HepG2 (cell line): ENCODE results near the gene KANSL3. TPM values are rescaled to one million over a fixed set of nuclear protein-coding genes. Genes with fewer than 3 reads are reported as not detected.

Experiments
- ATAC-seq: fragments of 200-7000 bp; cut with Tn5 transposase; 3 replicates; pipeline ENCODE4 v1.9.1; 2020; ENCODE audit warnings: mild to moderate bottlenecking, moderate library complexity
- BruUV-seq: library from RNA; stranded (reverse); fragments of 400-500 nt; replicated peaks from 2 replicates; lab custom pipeline; 2021; lab: Mats Ljungman, UMichigan
- CTCF ChIA-PET: fragments of 300-600 bp; formaldehyde crosslinking; extraction: SDS; loops from one replicate; lab custom pipeline; 2021; ENCODE audit warnings: low total read pairs, inconsistent platforms, low intra/inter-chr PET ratio; lab: Yijun Ruan, JAX
- POLR2A ChIA-PET: fragments of 350-600 bp; sonication (Branson Sonifier 250); formaldehyde crosslinking; loops from one replicate; lab custom pipeline; 2020; ENCODE audit warnings: antibody characterized with exemption, inconsistent platforms; lab: Yijun Ruan, JAX
- DNase-seq: peaks from one replicate; pipeline ENCODE4 v3.0.0-alpha.2; 2015; ENCODE audit warnings: low spot score
- FAIRE-seq: peaks from 3 replicates; lab custom pipeline; 2011; peaks lifted over from hg19 to GRCh38; lab: Jason Lieb, UNC
- H2AFZ ChIP-seq: one replicate; pipeline ENCODE4 v1.6.1; 2011; ENCODE audit warnings: low read length, inconsistent platforms
- H3K27ac ChIP-seq: fragments of 300-600 bp; 3 replicates; pipeline ENCODE4 v1.8.0; 2011; ENCODE audit warnings: mixed run types, mild to moderate bottlenecking, mixed read lengths, low read length, inconsistent platforms; ENCODE audit not compliant: insufficient read depth; ENCODE audit errors: extremely low read length
- H3K27me3 ChIP-seq, 2 experiments: fragments of 200-600 bp in 1 of 2; 2 replicates in 1 of 2; 3 replicates in 1 of 2; pipeline versions ENCODE4 v1.6.0 to v1.8.0; 2011; ENCODE audit warnings: low read length in 2 of 2, mild to moderate bottlenecking in 2 of 2, moderate library complexity in 2 of 2, inconsistent platforms in 1 of 2; ENCODE audit not compliant: insufficient read depth in 2 of 2, control insufficient read depth in 1 of 2
- H3K36me3 ChIP-seq, 2 experiments: fragments of 200-600 bp in 1 of 2; replicated peaks in 1 of 2; 2 replicates in 1 of 2; 3 replicates in 1 of 2; pipeline versions ENCODE4 v1.5.1 to v1.8.0; 2011; ENCODE audit warnings: low read length in 2 of 2, inconsistent platforms in 1 of 2; ENCODE audit not compliant: insufficient read depth in 2 of 2, control insufficient read depth in 1 of 2
- H3K4me1 ChIP-seq: 2 replicates; pipeline ENCODE4 v1.5.1; 2012; ENCODE audit warnings: low read length, inconsistent platforms; ENCODE audit not compliant: insufficient read depth
- H3K4me2 ChIP-seq: 2 replicates; pipeline ENCODE4 v1.6.0; 2011; ENCODE audit warnings: low read depth, low read length, inconsistent platforms
- H3K4me3 ChIP-seq, 3 experiments: fragments of 200-600 bp in 1 of 3; sonication (generic), shearing (Covaris generic) in 1 of 3; replicated peaks in 1 of 3; 2 replicates each; pipeline ENCODE4 v1.5.1; 2011 to 2016; ENCODE audit warnings: low read length in 3 of 3, inconsistent platforms in 2 of 3, low read depth in 2 of 3, mild to moderate bottlenecking in 2 of 3, control low read depth in 1 of 3, mixed read lengths in 1 of 3; ENCODE audit not compliant: insufficient read depth in 1 of 3
- H3K79me2 ChIP-seq: one replicate; pipeline ENCODE4 v1.6.1; 2011; ENCODE audit warnings: low read length, inconsistent platforms; ENCODE audit not compliant: insufficient read depth
- H3K9ac ChIP-seq: 2 replicates; pipeline ENCODE4 v1.6.0; 2011; ENCODE audit warnings: mild to moderate bottlenecking, low read depth, low read length, inconsistent platforms; ENCODE audit not compliant: insufficient read depth
- H3K9me3 ChIP-seq: 2 replicates; pipeline ENCODE4 v1.5.1; 2012; ENCODE audit warnings: mild to moderate bottlenecking, low read length
- H4K20me1 ChIP-seq: 2 replicates; pipeline ENCODE4 v1.6.0; 2011; ENCODE audit warnings: inconsistent platforms, mild to moderate bottlenecking, low read length, moderate library complexity; ENCODE audit not compliant: insufficient read depth
- ATF3 ChIP-seq: sonication (generic); formaldehyde crosslinking; IDR thresholded peaks from 2 replicates; pipeline ENCODE4 v1.4.0; 2020; ENCODE audit warnings: missing genetic modification reagents
- ATF4 ChIP-seq, 2 experiments: fragments of 450-650 bp in 1 of 2; sonication (generic) in 1 of 2; formaldehyde crosslinking; IDR thresholded peaks; 2 replicates each; pipeline versions ENCODE4 v1.5.0 to v1.8.0; 2020 to 2022; ENCODE audit warnings: mild to moderate bottlenecking in 1 of 2, missing genetic modification reagents in 1 of 2
- ATF7 ChIP-seq, 2 experiments: fragments of 450-650 bp in 1 of 2; sonication (generic) in 1 of 2; formaldehyde crosslinking in 1 of 2; IDR thresholded peaks; 2 replicates each; pipeline versions ENCODE4 v1.4.0 to v1.6.1; 2016 to 2020; ENCODE audit warnings: antibody characterized with exemption in 1 of 2, mild to moderate bottlenecking in 1 of 2, missing genetic modification reagents in 1 of 2
- BCLAF1 ChIP-seq: fragments of 450-650 bp; IDR thresholded peaks from 2 replicates; pipeline ENCODE4 v1.6.1; 2017; ENCODE audit warnings: mild to moderate bottlenecking
- CEBPB ChIP-seq: IDR thresholded peaks from 2 replicates; pipeline ENCODE4 v1.6.1; 2011; ENCODE audit warnings: low read depth, low read length, improper control_type of control experiment, borderline replicate concordance
- CEBPG ChIP-seq: IDR thresholded peaks from 2 replicates; pipeline ENCODE4 v1.6.1; 2016
- FOSL2 ChIP-seq: sonication (generic); formaldehyde crosslinking; IDR thresholded peaks from 2 replicates; pipeline ENCODE4 v1.4.0; 2020; ENCODE audit warnings: missing genetic modification reagents
- ZNF770 ChIP-seq: sonication (generic); formaldehyde crosslinking; IDR thresholded peaks from 2 replicates; pipeline ENCODE4 v1.5.0; 2020; ENCODE audit warnings: mild to moderate bottlenecking, missing genetic modification reagents
- WGBS: methylation state at CpG from one replicate; pipeline ENCODE4 v1.1.6; 2017; ENCODE audit warnings: low lambda C conversion rate; 5-methylcytosine and 5-hydroxymethylcytosine counted together
- in situ Hi-C: cut with HindIII; loops from 2 replicates; pipeline ENCODE4 v1.10.0; 2017; ENCODE audit warnings: low pct_unique_long_range_greater_than_20kb; ENCODE audit not compliant: extremely low pct_ligation_motif_present
- intact Hi-C: fragments of 100-400 bp; cut with micrococcal nuclease; formaldehyde crosslinking; loops from one replicate; pipeline ENCODE4 v1.10.0; 2022; ENCODE audit not compliant: unreplicated experiment
- polyA plus RNA-seq, 8 experiments: library from polyadenylated mRNA; depleted of rRNA in 3 of 8; stranded (reverse) in 7 of 8; unstranded in 1 of 8; fragments of >200 nt; fragmentation: Illumina TruSeq in 4 of 8; extraction: Trizol in 4 of 8; gene quantifications; 2 replicates each; pipeline versions ENCODE4 v1.2.1 to v1.2.3, GENCODE V29; 2011 to 2016; ENCODE audit warnings: low read depth in 4 of 8, missing spikeins in 1 of 8, mixed read lengths in 1 of 8; ENCODE audit not compliant: insufficient read depth in 1 of 8
- total RNA-seq, 5 experiments: library from RNA; depleted of rRNA; stranded (reverse); fragments of >200 nt; fragmentation: Illumina TruSeq; extraction: Trizol; gene quantifications; 2 replicates each; pipeline ENCODE4 v1.2.3, GENCODE V29; 2016; ENCODE audit warnings: low read depth in 1 of 5
- TF ChIP-seq, protein P1 (sequence below): sonication (generic); formaldehyde crosslinking; IDR thresholded peaks from 2 replicates; pipeline ENCODE4 v1.5.0; 2020; ENCODE audit warnings: missing genetic modification reagents

The KANSL3 gene
- total and polyA plus RNA-seq, 2 of the 13 experiments (the other 11 are each of a cell fraction or from before 2014, with no cell fraction given): 20.8 to 37.3 TPM

DNA sequence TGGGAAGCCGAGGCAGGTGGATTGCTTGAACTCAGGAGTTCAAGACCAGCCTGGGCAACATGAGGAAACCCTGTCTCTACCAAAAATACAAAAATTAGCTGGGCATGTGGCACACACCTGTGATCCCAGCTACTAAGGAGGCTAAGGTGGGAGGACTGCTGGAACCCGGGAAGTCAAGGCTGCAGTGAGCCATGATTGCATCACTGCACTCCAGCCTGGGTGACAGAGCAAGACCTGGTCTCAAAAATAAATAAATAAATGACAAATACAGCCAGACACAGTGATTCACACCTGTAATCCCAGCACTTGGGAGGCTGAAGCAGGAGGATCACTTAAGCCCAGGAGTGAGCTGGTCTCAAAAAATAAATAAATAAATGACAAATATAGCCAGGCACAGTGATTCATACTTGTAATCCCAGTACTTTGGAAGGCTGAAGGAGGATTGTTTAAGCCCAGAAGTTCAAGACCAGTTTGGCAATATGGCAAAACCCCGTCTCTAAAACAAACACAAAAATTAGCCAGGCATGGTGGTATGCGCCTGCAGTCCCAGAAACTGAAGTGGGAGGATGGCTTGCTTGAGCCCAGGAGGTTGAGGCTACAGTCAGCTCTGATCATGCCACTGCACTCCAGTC, 6.2 kb downstream of the KANSL3 start:
- H3K27ac ChIP-seq: no peak overlapping the region
- H3K4me1 ChIP-seq: peaks cover 33% of the 10 kb centered on the region
- intact Hi-C loops: loop anchor here (5.0 kb wide), 1 partner anchor 80 kb away; no protein-coding TSS in a partner anchor
- 77% methylated on average over 4 of the region's 4 CpGs for WGBS
- ChIA-PET CTCF (no interaction called here), POLR2A (no interaction called here)
- no peak overlapping the region for H3K4me2 ChIP-seq
- peaks cover 8 to 73% of the 10 kb centered on the region in 2 experiments for H3K36me3 ChIP-seq
- H3K9me3 ChIP-seq: no peaks in the 10 kb centered on the region
- in situ Hi-C loops: no loop called here
- FAIRE-seq (no peak), ATAC-seq (no peak; the same call in 2 of the 3 replicates), DNase-seq (peak; percentile 16)
- no peaks in the 10 kb centered on the region for H3K27me3 ChIP-seq
- no TSS peak for BruUV-seq
- H4K20me1 ChIP-seq: no peaks in the 10 kb centered on the region
- H3K9ac ChIP-seq: no peak overlapping the region
- TF ChIP-seq ZNF770 (CRISPR knock-in tag) (peak; percentile 77), ATF7 (IDR thresholded peaks at IDR 0.05) (0 out of 2 replicates have a peak, but pooled peaks have one; percentile 13), ATF7 (CRISPR knock-in tag; IDR thresholded peaks at IDR 0.05) (no peak), FOSL2 (CRISPR knock-in tag) (peak; percentile 36; the same call in 1 of the 2 replicates), CEBPB (peak; percentile 45; the same call in 1 of the 2 replicates), CEBPG (CRISPR knock-in tag) (peak; percentile 59), ATF3 (CRISPR knock-in tag) (0 out of 2 replicates have a peak, but pooled peaks have one; percentile 35), BCLAF1 (no peak), ATF4 (CRISPR knock-in tag; IDR thresholded peaks at IDR 0.05) (peak in 1 of 2 experiments; percentile 70; a peak in 2 of 4 replicates)
- TF ChIP-seq, protein P1, sequence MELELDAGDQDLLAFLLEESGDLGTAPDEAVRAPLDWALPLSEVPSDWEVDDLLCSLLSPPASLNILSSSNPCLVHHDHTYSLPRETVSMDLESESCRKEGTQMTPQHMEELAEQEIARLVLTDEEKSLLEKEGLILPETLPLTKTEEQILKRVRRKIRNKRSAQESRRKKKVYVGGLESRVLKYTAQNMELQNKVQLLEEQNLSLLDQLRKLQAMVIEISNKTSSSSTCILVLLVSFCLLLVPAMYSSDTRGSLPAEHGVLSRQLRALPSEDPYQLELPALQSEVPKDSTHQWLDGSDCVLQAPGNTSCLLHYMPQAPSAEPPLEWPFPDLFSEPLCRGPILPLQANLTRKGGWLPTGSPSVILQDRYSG: no peak
- no peak overlapping the region for H3K4me3 ChIP-seq
- H2AFZ ChIP-seq: no peak overlapping the region
- peaks cover 17% of the 10 kb centered on the region for H3K79me2 ChIP-seq
